Keratinocyte (primary cell): ENCODE data around the gene NOM1. TPM values are rescaled to one million over a fixed set of nuclear protein-coding genes. Genes with fewer than 3 reads are reported as not detected.

Experiments used
- DNase-seq: peaks from one replicate; pipeline ENCODE4 v3.0.0-alpha.2; 2011; ENCODE audit warnings: low read depth, missing footprints, low spot score
- FAIRE-seq: peaks from 2 replicates; lab custom pipeline; 2011; peaks lifted over from hg19 to GRCh38; lab: Jason Lieb, UNC
- H2AFZ ChIP-seq: 2 replicates; pipeline ENCODE4 v1.6.0; 2012; ENCODE audit warnings: low read length, control low read depth, inconsistent platforms; ENCODE audit not compliant: control insufficient read depth
- H3K27ac ChIP-seq: 2 replicates; pipeline ENCODE4 v1.5.1; 2011; ENCODE audit warnings: low read length; ENCODE audit not compliant: control insufficient read depth, insufficient read depth
- H3K27me3 ChIP-seq: 3 replicates; pipeline ENCODE4 v1.6.0; 2011; ENCODE audit warnings: low read length; ENCODE audit not compliant: control insufficient read depth, insufficient read depth; ENCODE audit errors: extremely low read depth
- H3K36me3 ChIP-seq, 2 experiments: 2 replicates in 1 of 2; 3 replicates in 1 of 2; pipeline ENCODE4 v1.5.1; 2011; ENCODE audit warnings: low read length in 2 of 2, mild to moderate bottlenecking in 1 of 2; ENCODE audit not compliant: control insufficient read depth in 2 of 2, insufficient read depth in 2 of 2; ENCODE audit errors: extremely low read depth in 1 of 2
- H3K4me1 ChIP-seq: 3 replicates; pipeline ENCODE4 v1.5.1; 2011; ENCODE audit warnings: low read length; ENCODE audit not compliant: control insufficient read depth, insufficient read depth; ENCODE audit errors: extremely low read depth
- H3K4me2 ChIP-seq: 3 replicates; pipeline ENCODE4 v1.6.0; 2011; ENCODE audit warnings: low read depth, low read length; ENCODE audit not compliant: control insufficient read depth, insufficient read depth; ENCODE audit errors: extremely low read depth
- H3K4me3 ChIP-seq, 3 experiments: fragments of 200-600 bp in 1 of 3; sonication (generic) in 1 of 3; 2 replicates in 2 of 3; 3 replicates in 1 of 3; pipeline ENCODE4 v1.5.1; 2011 to 2016; ENCODE audit warnings: low read length in 3 of 3, mild to moderate bottlenecking in 3 of 3, control low read depth in 2 of 3, inconsistent platforms in 1 of 3, low read depth in 1 of 3, mixed read lengths in 1 of 3, mixed run types in 1 of 3, moderate library complexity in 1 of 3; ENCODE audit not compliant: control insufficient read depth in 2 of 3, insufficient read depth in 2 of 3; ENCODE audit errors: extremely low read depth in 1 of 3
- H3K79me2 ChIP-seq: 2 replicates; pipeline ENCODE4 v1.6.0; 2012; ENCODE audit warnings: low read length; ENCODE audit not compliant: control insufficient read depth, insufficient read depth
- H3K9ac ChIP-seq: 3 replicates; pipeline ENCODE4 v1.6.0; 2011; ENCODE audit warnings: low read length; ENCODE audit not compliant: control insufficient read depth, insufficient read depth; ENCODE audit errors: extremely low read depth
- H3K9me1 ChIP-seq: 3 replicates; pipeline ENCODE4 v1.6.0; 2011; ENCODE audit warnings: low read length; ENCODE audit not compliant: control insufficient read depth, insufficient read depth; ENCODE audit errors: extremely low read depth
- H3K9me3 ChIP-seq: 2 replicates; pipeline ENCODE4 v1.5.1; 2012; ENCODE audit warnings: low read depth, low read length; ENCODE audit not compliant: control insufficient read depth
- H4K20me1 ChIP-seq: 3 replicates; pipeline ENCODE4 v1.6.0; 2011; ENCODE audit warnings: low read length; ENCODE audit not compliant: control insufficient read depth, insufficient read depth; ENCODE audit errors: extremely low read depth
- CTCF ChIP-seq, 3 experiments: IDR thresholded peaks in 1 of 3; conservative IDR thresholded peaks in 1 of 3; optimal IDR thresholded peaks in 1 of 3; 2 replicates in 2 of 3; 3 replicates in 1 of 3; pipeline versions ENCODE3 to v1.5.1; 2011; ENCODE audit warnings: low read length in 3 of 3, mild to moderate bottlenecking in 3 of 3, moderate library complexity in 2 of 3, control low read depth in 1 of 3, inconsistent platforms in 1 of 3; ENCODE audit not compliant: insufficient read depth in 2 of 3; ENCODE audit errors: extremely low read depth in 1 of 3
- EZH2 ChIP-seq: IDR thresholded peaks from one replicate; pipeline ENCODE4 v1.6.1; 2012; ENCODE audit warnings: inconsistent platforms, mild to moderate bottlenecking, low read length, moderate library complexity
- dilution Hi-C: fragments of 300-500 bp; cut with MboI; formaldehyde crosslinking; loops from one replicate; pipeline ENCODE4 v1.7.0; 2020; ENCODE audit warnings: low sequenced_read_pairs; ENCODE audit not compliant: extremely low pct_ligation_motif_present
- polyA plus RNA-seq, 5 experiments: library from polyadenylated mRNA; depleted of rRNA in 3 of 5; stranded (reverse) in 3 of 5; stranded (forward) in 1 of 5; unstranded in 1 of 5; fragments of >200 nt; gene quantifications; 1 replicate in 1 of 5; 2 replicates in 3 of 5; 3 replicates in 1 of 5; pipeline versions ENCODE4 v1.2.1 to v1.2.3, GENCODE V29; 2011 to 2012; ENCODE audit warnings: missing spikeins in 2 of 5, low read depth in 1 of 5, low replicate concordance in 1 of 5

The NOM1 gene
- polyA plus RNA-seq, 1 donor (not counting 4 experiments of a cell fraction or from before 2014, with no cell fraction given), result 17.1 TPM

GRCh38 chr7:156979007-156979606 lies 29.6 kb downstream of the NOM1 start:
- H3K4me2 ChIP-seq, result no peak overlapping the region
- no peaks in the 10 kb centered on the region for H3K9me3 ChIP-seq
- H3K36me3 ChIP-seq, result peaks cover 0 to 4% of the 10 kb centered on the region in 2 experiments
- dilution Hi-C loops, result no loop called here
- H3K79me2 ChIP-seq, result no peaks in the 10 kb centered on the region
- H3K4me3 ChIP-seq, result no peak overlapping the region
- no peak overlapping the region for H3K9ac ChIP-seq
- TF ChIP-seq EZH2 (no peak), CTCF (optimal IDR thresholded peaks at IDR 0.05 in 1 of 3, IDR thresholded peaks at IDR 0.05 in 1 of 3, conservative IDR thresholded peaks at IDR 0.05 in 1 of 3; ENCODE audit: extremely low read depth in 1 of 3, insufficient read depth in 2 of 3, low read length in 3 of 3) (no peak)
- H4K20me1 ChIP-seq, result no peaks in the 10 kb centered on the region
- no peak overlapping the region for H2AFZ ChIP-seq
- no peaks in the 10 kb centered on the region for H3K9me1 ChIP-seq
- DNase-seq, result no peak
- no peak for FAIRE-seq
- H3K27me3 ChIP-seq, result no peaks in the 10 kb centered on the region
- no peaks in the 10 kb centered on the region for H3K4me1 ChIP-seq
- H3K27ac ChIP-seq, result no peak overlapping the region

GRCh38 chr7:156979711-156980110 lies 30.2 kb downstream of the NOM1 start:
- FAIRE-seq (no peak), DNase-seq (no peak)
- no peak overlapping the region for H2AFZ ChIP-seq
- no peak overlapping the region for H3K4me3 ChIP-seq
- H3K27ac ChIP-seq, result no peak overlapping the region
- TF ChIP-seq EZH2, result no peak
- no peak for TF ChIP-seq CTCF (optimal IDR thresholded peaks at IDR 0.05 in 1 of 3, IDR thresholded peaks at IDR 0.05 in 1 of 3, conservative IDR thresholded peaks at IDR 0.05 in 1 of 3; ENCODE audit: extremely low read depth in 1 of 3, insufficient read depth in 2 of 3, low read length in 3 of 3)
- no peaks in the 10 kb centered on the region for H3K9me3 ChIP-seq
- H3K27me3 ChIP-seq, result no peaks in the 10 kb centered on the region
- H3K4me2 ChIP-seq, result no peak overlapping the region
- H4K20me1 ChIP-seq, result no peaks in the 10 kb centered on the region
- H3K9me1 ChIP-seq, result no peaks in the 10 kb centered on the region
- no peak overlapping the region for H3K9ac ChIP-seq
- H3K79me2 ChIP-seq, result no peaks in the 10 kb centered on the region
- dilution Hi-C loops, result no loop called here
- peaks cover 0 to 4% of the 10 kb centered on the region in 2 experiments for H3K36me3 ChIP-seq
- H3K4me1 ChIP-seq, result no peaks in the 10 kb centered on the region
